Measurements from ENCODE around the gene UBE2A. TPM values are rescaled to one million over a fixed set of nuclear protein-coding genes. Genes with fewer than 3 reads are reported as not detected.

Gene UBE2A
- total RNA-seq, 1 donor from 2014 or later: 35.2 TPM

DNA sequence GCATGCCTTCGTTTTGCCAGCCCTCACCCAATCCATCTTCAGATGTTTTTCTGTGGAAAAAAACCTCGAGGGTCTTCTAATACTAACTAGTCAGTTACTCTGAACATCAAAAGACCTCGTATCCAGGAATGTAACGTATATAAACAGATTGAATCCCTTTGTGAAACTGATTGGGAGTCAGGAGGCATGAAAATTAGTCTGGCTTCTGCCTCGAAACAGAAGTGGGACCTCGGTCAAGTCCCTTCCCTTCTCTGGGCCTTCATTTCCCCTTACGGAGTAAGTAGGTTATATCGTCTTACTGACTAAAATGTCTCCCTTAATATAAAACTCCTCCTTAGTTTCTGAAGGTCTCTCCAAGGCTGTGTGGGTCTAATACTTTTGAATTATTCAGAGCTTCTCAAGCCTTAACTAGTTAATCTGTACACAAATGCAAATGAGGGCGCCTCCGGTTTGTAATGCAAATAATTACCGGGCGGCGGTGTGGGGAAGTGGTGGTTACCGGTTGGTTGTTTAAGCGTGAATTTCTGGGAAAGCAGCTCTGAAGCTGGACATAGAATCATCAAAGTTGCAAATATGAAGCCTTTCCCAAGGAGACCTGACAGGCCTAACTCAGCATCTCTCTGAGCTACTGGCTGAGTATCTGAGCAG lies 43.3 kb downstream of the UBE2A start:
- TF ChIP-seq, protein P1, sequence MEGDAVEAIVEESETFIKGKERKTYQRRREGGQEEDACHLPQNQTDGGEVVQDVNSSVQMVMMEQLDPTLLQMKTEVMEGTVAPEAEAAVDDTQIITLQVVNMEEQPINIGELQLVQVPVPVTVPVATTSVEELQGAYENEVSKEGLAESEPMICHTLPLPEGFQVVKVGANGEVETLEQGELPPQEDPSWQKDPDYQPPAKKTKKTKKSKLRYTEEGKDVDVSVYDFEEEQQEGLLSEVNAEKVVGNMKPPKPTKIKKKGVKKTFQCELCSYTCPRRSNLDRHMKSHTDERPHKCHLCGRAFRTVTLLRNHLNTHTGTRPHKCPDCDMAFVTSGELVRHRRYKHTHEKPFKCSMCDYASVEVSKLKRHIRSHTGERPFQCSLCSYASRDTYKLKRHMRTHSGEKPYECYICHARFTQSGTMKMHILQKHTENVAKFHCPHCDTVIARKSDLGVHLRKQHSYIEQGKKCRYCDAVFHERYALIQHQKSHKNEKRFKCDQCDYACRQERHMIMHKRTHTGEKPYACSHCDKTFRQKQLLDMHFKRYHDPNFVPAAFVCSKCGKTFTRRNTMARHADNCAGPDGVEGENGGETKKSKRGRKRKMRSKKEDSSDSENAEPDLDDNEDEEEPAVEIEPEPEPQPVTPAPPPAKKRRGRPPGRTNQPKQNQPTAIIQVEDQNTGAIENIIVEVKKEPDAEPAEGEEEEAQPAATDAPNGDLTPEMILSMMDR (IDR thresholded peaks at IDR 0.05; ENCODE audit: insufficient read depth, low read length, poor library complexity, severe bottlenecking): no peak
- Histone ChIP-seq H3K4me3 (ENCODE audit: low read depth, low read length) (no peak overlapping the region), H3K27me3 (ENCODE audit: control insufficient read depth, insufficient read depth, low read length) (no peaks in the 10 kb centered on the region), H3K36me3 (ENCODE audit: control insufficient read depth, insufficient read depth, low read length) (no peaks in the 10 kb centered on the region)
- no peak for DNase-seq (ENCODE audit: low read depth)

DNA sequence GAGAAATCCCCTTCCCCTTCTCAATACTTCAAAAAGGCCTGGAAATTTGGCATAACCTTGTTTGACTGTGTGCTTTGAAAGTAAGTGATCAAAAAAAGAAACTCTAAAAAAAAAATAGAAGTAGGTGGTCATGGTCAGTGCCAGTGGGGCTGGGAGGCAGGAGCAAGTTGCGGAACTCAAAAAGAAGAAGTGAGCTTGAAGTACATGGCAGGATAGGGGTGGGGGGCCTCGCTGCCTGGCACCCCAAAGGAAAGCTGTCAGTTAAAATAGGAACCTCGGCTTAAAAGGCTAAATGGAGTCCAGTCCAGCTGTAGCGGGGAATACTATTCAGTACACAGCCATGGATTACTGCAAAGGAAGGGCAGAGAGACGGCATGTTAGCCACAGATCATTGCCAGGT lies 44.1 kb downstream of the UBE2A start:
- Histone ChIP-seq H3K36me3 (ENCODE audit: control insufficient read depth, insufficient read depth, low read length) (no peaks in the 10 kb centered on the region), H3K4me3 (ENCODE audit: low read depth, low read length) (no peak overlapping the region), H3K27me3 (ENCODE audit: control insufficient read depth, insufficient read depth, low read length) (no peaks in the 10 kb centered on the region)
- DNase-seq (ENCODE audit: low read depth): no peak
- TF ChIP-seq, protein P1 (IDR thresholded peaks at IDR 0.05; ENCODE audit: insufficient read depth, low read length, poor library complexity, severe bottlenecking): no peak

DNA sequence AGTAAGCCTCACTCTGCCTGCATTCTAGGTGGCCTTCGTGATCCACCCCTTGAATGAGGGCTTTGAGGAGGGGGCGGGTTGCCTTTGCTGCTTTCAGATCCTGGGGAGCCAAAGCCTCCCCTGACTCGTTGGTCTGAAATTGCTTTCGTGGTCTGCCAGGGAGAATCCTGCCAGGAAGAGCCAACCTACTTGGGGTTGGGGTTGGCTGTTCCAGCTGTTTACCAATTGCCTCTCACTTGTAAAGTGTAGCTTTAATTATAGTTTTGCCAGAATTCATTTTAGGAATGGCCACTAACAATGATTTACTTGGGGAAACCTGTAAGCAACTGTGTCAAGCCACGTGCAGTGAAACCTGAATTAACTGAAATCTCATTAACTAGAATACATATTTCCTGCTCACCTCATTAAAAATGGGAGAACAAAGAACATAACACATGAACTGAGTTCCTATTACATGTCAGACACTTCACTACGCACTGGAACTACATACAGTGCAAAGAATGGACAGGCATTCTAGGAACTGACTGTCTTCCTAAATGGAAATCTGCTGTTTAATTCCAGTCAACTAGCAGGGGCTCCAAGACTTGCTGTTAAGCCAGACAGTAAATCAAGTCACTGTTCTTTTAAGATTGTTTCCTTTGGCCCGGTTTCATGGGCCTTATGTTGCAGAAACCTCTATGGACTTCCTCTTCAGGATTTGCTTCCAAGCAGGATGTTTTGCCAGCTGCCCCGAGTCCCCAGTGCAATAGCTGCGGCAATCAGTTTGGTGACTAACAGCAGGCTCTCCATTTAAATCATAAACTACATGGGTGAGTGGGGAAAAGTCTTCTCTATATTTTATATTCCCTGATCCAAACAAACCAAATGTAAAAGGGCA lies 48.2 kb downstream of the UBE2A start:
- TF ChIP-seq, protein P1 (IDR thresholded peaks at IDR 0.05; ENCODE audit: insufficient read depth, low read length, poor library complexity, severe bottlenecking): no peak
- H3K36me3 ChIP-seq (ENCODE audit: control insufficient read depth, insufficient read depth, low read length): no peaks in the 10 kb centered on the region

DNA sequence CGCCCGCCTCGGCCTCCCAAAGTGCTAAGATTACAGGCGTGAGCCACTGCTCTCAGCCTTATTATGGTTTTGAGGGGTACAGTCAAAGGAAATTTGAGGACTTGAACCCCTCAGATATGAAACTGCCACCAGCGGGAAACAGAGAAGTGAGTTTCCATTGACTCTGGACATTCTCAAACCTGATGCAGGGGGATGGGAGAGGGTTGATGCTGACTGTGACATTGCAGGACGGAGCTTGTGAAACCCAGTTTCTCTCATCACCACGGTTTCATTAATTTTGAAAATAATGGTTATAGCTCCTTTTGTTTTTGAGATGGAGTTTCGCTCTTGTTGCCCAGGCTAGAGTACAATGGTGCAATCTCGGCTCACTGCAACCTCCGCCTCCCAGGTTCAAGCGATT lies 50.1 kb downstream of the UBE2A start:
- TF ChIP-seq, protein P1 (IDR thresholded peaks at IDR 0.05; ENCODE audit: insufficient read depth, low read length, poor library complexity, severe bottlenecking): no peak
- H3K4me3 ChIP-seq (ENCODE audit: low read depth, low read length): no peak overlapping the region
- H3K27me3 ChIP-seq (ENCODE audit: control insufficient read depth, insufficient read depth, low read length): no peaks in the 10 kb centered on the region
- H3K36me3 ChIP-seq (ENCODE audit: control insufficient read depth, insufficient read depth, low read length): no peaks in the 10 kb centered on the region
- no peak for DNase-seq (ENCODE audit: low read depth)

More for the DNA sequence above, 48.2 kb downstream of the UBE2A start:
- DNase-seq (ENCODE audit: low read depth): no peak
- H3K4me3 ChIP-seq (ENCODE audit: low read depth, low read length): no peak overlapping the region
- no peaks in the 10 kb centered on the region for H3K27me3 ChIP-seq (ENCODE audit: control insufficient read depth, insufficient read depth, low read length)

DNA sequence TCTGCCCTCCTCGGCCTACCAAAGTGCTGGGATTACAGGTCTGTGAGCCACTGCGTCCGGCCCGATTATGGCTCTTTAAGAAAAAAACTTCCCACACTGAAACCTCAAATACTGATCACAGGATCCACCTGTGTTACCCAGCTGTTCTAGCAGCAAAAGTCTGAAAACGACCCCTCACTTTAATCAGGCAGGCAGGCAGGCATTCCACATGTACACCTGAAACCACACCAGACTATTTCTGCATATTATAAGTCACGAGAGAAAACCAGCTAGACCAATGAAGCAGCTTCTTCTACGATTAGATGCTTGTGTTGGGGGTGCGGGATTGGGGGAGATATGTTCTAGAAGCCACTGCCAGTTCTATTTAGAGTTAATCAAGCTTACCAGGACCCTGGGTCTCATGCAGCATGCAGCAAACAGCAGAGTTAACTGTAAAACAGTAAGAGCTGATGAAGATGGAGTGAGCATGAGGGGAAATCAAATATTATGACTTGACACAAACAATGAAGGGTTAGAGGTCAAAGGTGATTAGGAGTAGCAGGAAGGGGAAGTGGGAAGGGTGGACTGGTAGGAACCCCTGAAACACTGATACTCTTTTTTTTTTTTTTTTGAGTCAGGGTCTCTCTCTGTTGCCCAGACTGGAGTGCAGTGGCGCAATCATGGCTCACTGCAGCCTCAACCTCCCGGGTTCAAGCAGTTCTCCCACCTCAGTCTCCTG lies 50.7 kb downstream of the UBE2A start:
- Histone ChIP-seq H3K4me3 (ENCODE audit: low read depth, low read length) (no peak overlapping the region), H3K27me3 (ENCODE audit: control insufficient read depth, insufficient read depth, low read length) (no peaks in the 10 kb centered on the region), H3K36me3 (ENCODE audit: control insufficient read depth, insufficient read depth, low read length) (no peaks in the 10 kb centered on the region)
- no peak for DNase-seq (ENCODE audit: low read depth)
- TF ChIP-seq, protein P1 (IDR thresholded peaks at IDR 0.05; ENCODE audit: insufficient read depth, low read length, poor library complexity, severe bottlenecking): no peak
